Activated CD8-positive, alpha-beta T cell treated with anti-CD3 and anti-CD28 coated beads, Interleukin-2, amount 10 ng/mL, durations not matched to agents 7 days and 5 days (primary cell): ENCODE measurements around the gene SPRYD4. TPM values are rescaled to one million over a fixed set of nuclear protein-coding genes. Genes with fewer than 3 reads are reported as not detected.
"Not testable (repeated sequence)": the region's sequence is repeated elsewhere in the genome, so short reads cannot be mapped to it uniquely, and the experiment has no call there.

Experiments used
- ATAC-seq: fragments of 150-1000 bp; cut with Tn5 transposase; one replicate; pipeline ENCODE4 v1.10.0; 2021; ENCODE audit warnings: moderate library complexity
- CTCF ChIA-PET: fragments of 350-600 bp; sonication (Branson Sonifier 250); formaldehyde crosslinking; loops from one replicate; lab custom pipeline; 2021; ENCODE audit warnings: antibody characterized with exemption; lab: Charles Lee
- POLR2A ChIA-PET: fragments of 350-600 bp; sonication (Branson Sonifier 250); formaldehyde crosslinking; loops from one replicate; lab custom pipeline; 2021; ENCODE audit warnings: antibody characterized with exemption; lab: Charles Lee
- DNase-seq: peaks from one replicate; pipeline ENCODE4 v3.0.0-alpha.2; 2020
- H3K27ac Mint-ChIP-seq: one replicate; pipeline ENCODE4 v1.8.0; 2021; ENCODE audit warnings: mild to moderate bottlenecking, mixed read lengths
- H3K27me3 Mint-ChIP-seq: one replicate; pipeline ENCODE4 v1.8.0; 2021; ENCODE audit warnings: low read depth, mixed read lengths
- H3K36me3 Mint-ChIP-seq: one replicate; pipeline ENCODE4 v1.8.0; 2021; ENCODE audit warnings: low read depth, mixed read lengths
- H3K4me1 Mint-ChIP-seq: one replicate; pipeline ENCODE4 v1.8.0; 2021; ENCODE audit warnings: low read depth, mixed read lengths
- H3K4me3 Mint-ChIP-seq: one replicate; pipeline ENCODE4 v1.8.0; 2021; ENCODE audit warnings: mild to moderate bottlenecking, mixed read lengths
- H3K9me3 Mint-ChIP-seq: one replicate; pipeline ENCODE4 v1.8.0; 2022; ENCODE audit warnings: mixed read lengths; ENCODE audit not compliant: insufficient read depth
- total RNA-seq, 2 experiments: library from RNA; stranded (reverse); gene quantifications; one replicate each; pipeline ENCODE4 v1.2.3, GENCODE V29; 2021

The SPRYD4 gene
- total RNA-seq, 2 experiments from 2014 or later: 2.9 to 3.1 TPM

DNA sequence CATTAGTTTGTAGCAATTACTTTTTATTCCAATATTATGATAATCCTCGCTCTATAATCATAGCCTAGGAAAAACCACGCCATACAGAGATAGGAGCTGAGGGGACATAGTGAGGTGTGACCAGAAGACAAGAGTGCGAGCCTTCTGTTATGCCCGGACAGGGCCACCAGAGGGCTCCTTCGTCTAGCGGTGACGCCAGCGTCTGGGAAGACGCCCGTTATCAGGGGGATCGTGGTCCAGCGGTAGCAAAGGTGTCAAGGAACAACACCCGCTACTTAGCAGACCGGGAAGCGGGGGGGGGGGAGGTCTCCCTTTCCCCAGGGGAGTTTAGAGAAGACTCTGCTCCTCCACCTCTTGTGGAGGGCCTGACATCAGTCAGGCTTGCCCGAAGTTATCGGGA lies 28.3 kb downstream of the SPRYD4 start:
- ATAC-seq, H3K4me1 Mint-ChIP-seq, H3K9me3 Mint-ChIP-seq, POLR2A ChIA-PET, H3K36me3 Mint-ChIP-seq, H3K27ac Mint-ChIP-seq: not testable (repeated sequence)
- H3K27me3 Mint-ChIP-seq: peaks cover 20% of the 10 kb centered on the region
- H3K4me3 Mint-ChIP-seq: peak overlapping the region; percentile 28
- peak; percentile 77 for DNase-seq
- CTCF ChIA-PET: interaction anchor here (0.6 to 1.8 kb wide), 7 partner anchors 17 to 587 kb away, joined by 3 to 6 read pairs (median 4); no protein-coding TSS in a partner anchor

GRCh38 chr12:56498126-56498902 lies 29.9 kb downstream of the SPRYD4 start:
- CTCF ChIA-PET, POLR2A ChIA-PET: not testable (repeated sequence)

GRCh38 chr12:56499452-56499851 lies 31.1 kb downstream of the SPRYD4 start:
- CTCF ChIA-PET, H3K27ac Mint-ChIP-seq, DNase-seq, ATAC-seq, H3K36me3 Mint-ChIP-seq, H3K4me1 Mint-ChIP-seq, H3K9me3 Mint-ChIP-seq, POLR2A ChIA-PET, H3K4me3 Mint-ChIP-seq: not testable (repeated sequence)
- peaks cover 11% of the 10 kb centered on the region for H3K27me3 Mint-ChIP-seq

More at GRCh38 chr12:56498126-56498902, 29.9 kb downstream of the SPRYD4 start:
- H3K27ac Mint-ChIP-seq, DNase-seq, H3K4me1 Mint-ChIP-seq, H3K9me3 Mint-ChIP-seq, H3K36me3 Mint-ChIP-seq, H3K4me3 Mint-ChIP-seq, ATAC-seq: not testable (repeated sequence)
- H3K27me3 Mint-ChIP-seq: peaks cover 14% of the 10 kb centered on the region

DNA sequence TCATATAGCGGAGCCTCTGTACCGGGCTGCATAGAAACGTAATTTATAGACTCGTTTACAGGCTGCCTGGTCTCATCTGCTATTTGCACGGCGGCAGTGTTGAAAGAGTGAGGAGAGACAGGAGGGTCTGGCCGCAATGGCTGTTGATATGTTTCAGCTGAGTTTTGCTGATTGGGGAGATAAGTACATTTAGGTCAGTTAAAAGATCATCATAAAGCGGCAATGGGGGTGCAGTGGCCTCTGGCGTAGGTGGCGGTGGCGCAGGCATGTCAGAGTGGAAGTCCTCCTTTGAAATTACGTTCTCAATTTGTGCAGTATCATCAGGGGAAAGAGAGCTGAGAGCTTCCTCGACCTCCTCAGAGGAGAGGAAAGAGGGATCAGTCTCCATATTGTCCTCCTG lies 31.5 kb downstream of the SPRYD4 start:
- H3K4me1 Mint-ChIP-seq, POLR2A ChIA-PET, ATAC-seq: not testable (repeated sequence)

GRCh38 chr12:56510786-56511185 lies 42.4 kb downstream of the SPRYD4 start:
- POLR2A ChIA-PET: no interaction called here
- Mint-ChIP-seq H3K27ac (no peak overlapping the region), H3K9me3 (no peaks in the 10 kb centered on the region), H3K27me3 (peaks cover 8% of the 10 kb centered on the region), H3K4me1 (no peaks in the 10 kb centered on the region), H3K36me3 (no peaks in the 10 kb centered on the region), H3K4me3 (no peak overlapping the region)
- CTCF ChIA-PET: interaction anchor here (1.1 to 6.5 kb wide), 3 partner anchors 12 to 126 kb away, joined by 4 to 188 read pairs (median 6); no protein-coding TSS in a partner anchor
- ATAC-seq: no peak
- DNase-seq: no peak

More for the DNA sequence above, 31.5 kb downstream of the SPRYD4 start:
- DNase-seq, H3K36me3 Mint-ChIP-seq, H3K27ac Mint-ChIP-seq, H3K9me3 Mint-ChIP-seq, H3K4me3 Mint-ChIP-seq: not testable (repeated sequence)
- H3K27me3 Mint-ChIP-seq: peaks cover 13% of the 10 kb centered on the region
- CTCF ChIA-PET: interaction anchor here (0.9 kb wide), 1 partner anchor 10 kb away, joined by 3 read pairs; no protein-coding TSS in a partner anchor

DNA sequence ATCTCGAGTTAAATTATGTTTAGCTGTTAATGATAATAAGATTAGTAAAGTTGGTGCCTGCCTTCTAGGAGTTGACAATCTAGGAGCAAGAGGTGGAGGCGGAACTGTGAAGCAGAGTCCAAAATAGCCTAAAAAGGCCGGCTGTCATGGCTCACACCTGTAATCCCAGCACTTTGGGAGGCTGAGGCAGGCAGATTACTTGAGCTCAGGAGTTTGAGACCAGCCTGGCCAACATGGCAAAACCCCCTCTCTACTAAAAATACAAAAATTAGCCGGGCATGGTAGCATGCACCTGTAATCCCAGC lies 45.6 kb downstream of the SPRYD4 start:
- H3K4me3 Mint-ChIP-seq, H3K9me3 Mint-ChIP-seq, ATAC-seq, H3K27me3 Mint-ChIP-seq, DNase-seq, H3K36me3 Mint-ChIP-seq, H3K4me1 Mint-ChIP-seq, H3K27ac Mint-ChIP-seq: not testable (repeated sequence)
- CTCF ChIA-PET: interaction anchor here (0.7 to 6.5 kb wide), 32 partner anchors 9 to 182 kb away, joined by 3 to 188 read pairs (median 5); partner anchors contain the start of gene RBMS2
- POLR2A ChIA-PET: interaction anchor here (1.2 kb wide), 1 partner anchor 59 kb away, joined by 3 read pairs; no protein-coding TSS in a partner anchor

- POLR2A ChIA-PET: no interaction called here
Observed at GRCh38 chr12:56517854-56518253, 49.5 kb downstream of the SPRYD4 start.

DNA sequence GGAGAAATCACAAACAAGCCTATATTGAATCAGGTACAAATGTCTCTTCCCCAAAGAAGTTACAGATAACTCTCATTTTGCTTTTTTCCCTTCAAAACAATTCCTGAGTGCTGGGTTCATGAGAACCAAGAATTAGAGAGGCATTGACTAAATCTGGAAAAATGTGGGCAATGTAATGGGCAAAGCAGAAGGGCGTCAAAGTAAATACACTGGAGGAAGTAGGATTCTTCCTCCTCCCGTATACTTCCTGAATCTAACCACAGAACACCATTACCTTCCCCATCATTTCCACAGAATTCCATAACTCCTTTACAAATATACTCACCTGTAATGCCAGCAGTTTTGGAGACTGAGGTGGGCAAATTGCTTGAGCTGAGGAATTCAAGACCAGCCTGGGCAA lies 50.2 kb downstream of the SPRYD4 start:
- POLR2A ChIA-PET: interaction anchor here (0.6 kb wide), 1 partner anchor 132 kb away, joined by 3 read pairs; no protein-coding TSS in a partner anchor
- Mint-ChIP-seq H3K27me3 (no peaks in the 10 kb centered on the region), H3K9me3 (no peaks in the 10 kb centered on the region), H3K4me1 (peaks cover 31% of the 10 kb centered on the region), H3K27ac (no peak overlapping the region), H3K36me3 (no peaks in the 10 kb centered on the region), H3K4me3 (no peak overlapping the region)
- DNase-seq (no peak), ATAC-seq (no peak)
- CTCF ChIA-PET: interaction anchor here (3.6 kb wide), 1 partner anchor 76 kb away, joined by 13 read pairs; no protein-coding TSS in a partner anchor

More at GRCh38 chr12:56517854-56518253, 49.5 kb downstream of the SPRYD4 start:
- no peak for DNase-seq
- Mint-ChIP-seq H3K27ac (no peak overlapping the region), H3K27me3 (no peaks in the 10 kb centered on the region), H3K4me1 (peaks cover 29% of the 10 kb centered on the region), H3K4me3 (no peak overlapping the region), H3K9me3 (no peaks in the 10 kb centered on the region), H3K36me3 (no peaks in the 10 kb centered on the region)
- CTCF ChIA-PET: interaction anchor here (0.6 to 6.5 kb wide), 3 partner anchors 50 to 77 kb away, joined by 3 to 75 read pairs (median 13); no protein-coding TSS in a partner anchor
- ATAC-seq: no peak

- H3K27me3 Mint-ChIP-seq: no peaks in the 10 kb centered on the region
- CTCF ChIA-PET: no interaction called here
- H3K4me1 Mint-ChIP-seq: peaks cover 31% of the 10 kb centered on the region
- H3K9me3 Mint-ChIP-seq: no peaks in the 10 kb centered on the region
- POLR2A ChIA-PET: no interaction called here
- DNase-seq (no peak), ATAC-seq (no peak)
- no peaks in the 10 kb centered on the region for H3K36me3 Mint-ChIP-seq
- H3K4me3 Mint-ChIP-seq: no peak overlapping the region
- no peak overlapping the region for H3K27ac Mint-ChIP-seq
Observed at GRCh38 chr12:56520048-56520447, 51.7 kb downstream of the SPRYD4 start.

DNA sequence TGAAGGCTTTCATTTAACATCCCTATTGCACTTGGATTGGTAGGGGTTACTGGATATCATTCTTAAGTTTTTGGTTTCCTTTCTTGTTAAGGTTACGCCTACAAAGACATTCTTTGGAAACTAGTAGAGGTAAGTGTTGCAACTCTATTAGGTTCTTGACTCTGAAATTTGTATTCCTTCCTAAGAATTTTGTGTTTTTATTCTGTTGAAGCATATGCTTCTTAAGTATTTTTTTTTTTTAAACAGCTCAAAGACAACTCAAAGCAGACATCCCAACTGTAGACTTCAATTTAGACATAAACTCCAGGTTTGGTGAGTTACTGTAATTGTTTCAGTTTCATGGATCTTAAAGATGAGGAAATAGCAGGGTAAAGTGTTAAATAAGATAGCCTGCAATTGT lies 52.1 kb downstream of the SPRYD4 start:
- Mint-ChIP-seq H3K27ac (no peak overlapping the region), H3K4me1 (peaks cover 31% of the 10 kb centered on the region), H3K36me3 (no peaks in the 10 kb centered on the region), H3K9me3 (no peaks in the 10 kb centered on the region), H3K4me3 (no peak overlapping the region), H3K27me3 (no peaks in the 10 kb centered on the region)
- no peak for DNase-seq
- CTCF ChIA-PET: interaction anchor here (2.2 to 3.5 kb wide), 3 partner anchors 53 to 116 kb away, joined by 8 to 18 read pairs (median 12); no protein-coding TSS in a partner anchor
- no peak for ATAC-seq
- POLR2A ChIA-PET: no interaction called here

GRCh38 chr12:56521209-56521589 lies 52.8 kb downstream of the SPRYD4 start:
- Mint-ChIP-seq H3K4me3 (peak overlapping the region; percentile 75), H3K27ac (no peak overlapping the region), H3K27me3 (no peaks in the 10 kb centered on the region), H3K9me3 (no peaks in the 10 kb centered on the region), H3K4me1 (peaks cover 31% of the 10 kb centered on the region), H3K36me3 (no peaks in the 10 kb centered on the region)
- ATAC-seq (peak; percentile 17), DNase-seq (no peak)
- CTCF ChIA-PET: interaction anchor here (0.6 to 3.5 kb wide), 15 partner anchors 14 to 115 kb away, joined by 3 to 18 read pairs (median 5); no protein-coding TSS in a partner anchor
- POLR2A ChIA-PET: interaction anchor here (0.6 to 2.0 kb wide), 4 partner anchors 18 to 111 kb away, joined by 3 to 9 read pairs (median 3); partner anchors contain the start of gene BAZ2A
